HL-60 (cell line): ENCODE measurements around the gene UPP2.

Experiments
- DNase-seq, 2 experiments: peaks; one replicate each; pipeline ENCODE4 v3.0.0-alpha.2; 2010 to 2020; ENCODE audit warnings: low read depth in 1 of 2, low spot score in 1 of 2
- H3K27ac ChIP-seq: fragments of 250-450 bp; sonication (Bioruptor Pico); replicated peaks from 2 replicates; pipeline ENCODE4 v1.5.1; 2020; ENCODE audit warnings: mild to moderate bottlenecking, moderate library complexity
- H3K27me3 ChIP-seq: fragments of 250-450 bp; sonication (Bioruptor Pico); 2 replicates; pipeline ENCODE4 v1.5.1; 2021; ENCODE audit warnings: mild to moderate bottlenecking, moderate library complexity; ENCODE audit not compliant: insufficient read depth, poor library complexity, severe bottlenecking
- H3K4me3 ChIP-seq: replicated peaks from 2 replicates; pipeline ENCODE4 v1.5.1; 2011; ENCODE audit warnings: mild to moderate bottlenecking, control low read depth, low read length; ENCODE audit not compliant: insufficient read depth
- CTCF ChIP-seq: IDR thresholded peaks from one replicate; pipeline ENCODE4 v1.5.1; 2011; ENCODE audit warnings: low read length, control low read depth, inconsistent platforms; ENCODE audit not compliant: insufficient read depth
- GABPA ChIP-seq: IDR thresholded peaks from 2 replicates; pipeline ENCODE4 v1.6.1; 2012; ENCODE audit warnings: low read depth
- POLR2AphosphoS5 ChIP-seq: IDR thresholded peaks from 2 replicates; pipeline ENCODE4 v1.6.1; 2012; ENCODE audit warnings: low read depth
- REST ChIP-seq: IDR thresholded peaks from 2 replicates; pipeline ENCODE4 v1.6.1; 2012; ENCODE audit warnings: low read depth; ENCODE audit not compliant: insufficient replicate concordance
- SPI1 ChIP-seq: IDR thresholded peaks from 2 replicates; pipeline ENCODE4 v1.6.1; 2012; ENCODE audit warnings: low read depth, mild to moderate bottlenecking, borderline replicate concordance

The UPP2 gene

GRCh38 chr2:158112992-158113391 lies 11.3 kb downstream of the UPP2 start:
- Histone ChIP-seq H3K4me3 (no peak overlapping the region), H3K27ac (no peak overlapping the region), H3K27me3 (peaks cover 2% of the 10 kb centered on the region)
- DNase-seq, result no peak
- TF ChIP-seq REST (no peak), SPI1 (no peak), CTCF (no peak), GABPA (no peak), POLR2AphosphoS5 (no peak)

- no peak for DNase-seq
- Histone ChIP-seq H3K27me3 (peaks cover 2% of the 10 kb centered on the region), H3K27ac (no peak overlapping the region), H3K4me3 (no peak overlapping the region)
- TF ChIP-seq POLR2AphosphoS5 (no peak), CTCF (no peak), REST (no peak), GABPA (no peak), SPI1 (no peak)
These were observed 12.1 kb downstream of the UPP2 start for GRCh38 chr2:158113741-158114295.

- H3K27ac ChIP-seq, result no peak overlapping the region
- H3K27me3 ChIP-seq, result peaks cover 2% of the 10 kb centered on the region
- TF ChIP-seq SPI1 (no peak), POLR2AphosphoS5 (no peak), CTCF (no peak), REST (no peak), GABPA (no peak)
- H3K4me3 ChIP-seq, result no peak overlapping the region
- no peak for DNase-seq
These were observed 12.8 kb downstream of the UPP2 start for GRCh38 chr2:158114516-158114915.
